ENCODE measurements around the gene PRAMEF1.

- TF ChIP-seq CTCF (IDR thresholded peaks at IDR 0.05) (no peak), POLR2A (IDR thresholded peaks at IDR 0.05) (no peak)
Measured at GRCh38 chr1:12745126-12745991, 45.8 kb upstream of the PRAMEF1 start.

Measured in esophagus squamous epithelium (tissue), 4 donors.